Left renal pelvis (tissue), 4 donors: ENCODE results near the gene FABP7. TPM values are rescaled to one million over a fixed set of nuclear protein-coding genes. Genes with fewer than 3 reads are reported as not detected.

Experiments used
- DNase-seq, 4 donors: peaks; one replicate each; pipeline ENCODE4 v3.0.0-alpha.2; 2013; ENCODE audit warnings: low read depth in 4 of 4, low spot score in 3 of 4
- polyA plus RNA-seq, 4 donors: library from polyadenylated mRNA; unstranded; fragments of 120-200 nt; gene quantifications; one replicate each; pipeline ENCODE4 v1.2.1, GENCODE V29; 2013; ENCODE audit not compliant: insufficient read length in 4 of 4

Gene FABP7
- polyA plus RNA-seq, 4 donors, result 0.17 to 0.86 (median 0.29) TPM; not detected in 1

GRCh38 chr6:122791310-122791679 is 11.8 kb downstream of the FABP7 start:
- DNase-seq, result no peak

- DNase-seq, result no peak
Observed at GRCh38 chr6:122792766-122793165, 13.2 kb downstream of the FABP7 start.

GRCh38 chr6:122797537-122797936 is 18.0 kb downstream of the FABP7 start:
- no peak for DNase-seq

GRCh38 chr6:122798099-122798641 is 18.7 kb downstream of the FABP7 start:
- no peak for DNase-seq

GRCh38 chr6:122799140-122799745 is 19.7 kb downstream of the FABP7 start:
- no peak for DNase-seq

GRCh38 chr6:122799916-122800686 is 20.6 kb downstream of the FABP7 start:
- no peak for DNase-seq

- DNase-seq, result no peak
Observed at GRCh38 chr6:122800906-122801305, 21.4 kb downstream of the FABP7 start.

- DNase-seq, result no peak
Observed at GRCh38 chr6:122801397-122801796, 21.9 kb downstream of the FABP7 start.

- DNase-seq, result no peak
Observed at GRCh38 chr6:122803171-122803661, 23.7 kb downstream of the FABP7 start.

DNA sequence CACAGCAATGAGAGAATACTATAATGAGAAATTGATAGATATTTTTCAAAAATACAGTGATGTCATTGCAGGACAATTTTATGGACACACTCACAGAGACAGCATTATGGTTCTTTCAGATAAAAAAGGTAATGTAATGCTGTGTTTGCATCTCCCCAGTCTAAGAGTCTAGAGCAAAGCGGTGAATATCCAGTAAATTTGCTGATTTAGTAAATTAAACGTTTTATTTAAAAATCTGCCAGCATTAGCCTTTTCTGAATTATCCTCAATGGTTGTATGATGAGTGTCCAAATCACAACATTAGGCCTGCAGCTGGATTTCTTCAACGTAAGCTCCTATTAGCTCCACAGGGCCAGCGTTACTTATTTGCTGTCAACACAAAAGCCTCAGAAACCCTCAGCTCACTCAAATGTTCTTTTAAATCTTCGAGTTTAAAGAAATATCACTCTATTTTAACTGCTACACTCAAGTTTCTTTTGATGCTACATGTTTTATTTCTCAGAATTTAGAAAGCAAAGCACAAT is 25.5 kb downstream of the FABP7 start:
- DNase-seq, result no peak

GRCh38 chr6:122806291-122806690 is 26.8 kb downstream of the FABP7 start:
- no peak for DNase-seq

GRCh38 chr6:122808121-122808885 is 28.8 kb downstream of the FABP7 start:
- no peak for DNase-seq

DNA sequence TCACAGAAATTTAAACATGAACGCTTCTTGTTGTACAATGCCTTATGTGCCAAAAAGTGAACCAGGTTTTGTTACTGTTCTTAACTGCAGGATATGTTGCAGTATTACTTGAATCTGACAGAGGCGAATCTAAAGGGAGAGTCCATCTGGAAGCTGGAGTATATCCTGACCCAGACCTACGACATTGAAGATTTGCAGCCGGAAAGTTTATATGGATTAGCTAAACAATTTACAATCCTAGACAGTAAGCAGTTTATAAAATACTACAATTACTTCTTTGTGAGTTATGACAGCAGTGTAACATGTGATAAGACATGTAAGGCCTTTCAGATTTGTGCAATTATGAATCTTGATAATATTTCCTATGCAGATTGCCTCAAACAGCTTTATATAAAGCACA is 29.5 kb downstream of the FABP7 start:
- no peak for DNase-seq

GRCh38 chr6:122809691-122810090 is 30.2 kb downstream of the FABP7 start:
- no peak for DNase-seq

DNA sequence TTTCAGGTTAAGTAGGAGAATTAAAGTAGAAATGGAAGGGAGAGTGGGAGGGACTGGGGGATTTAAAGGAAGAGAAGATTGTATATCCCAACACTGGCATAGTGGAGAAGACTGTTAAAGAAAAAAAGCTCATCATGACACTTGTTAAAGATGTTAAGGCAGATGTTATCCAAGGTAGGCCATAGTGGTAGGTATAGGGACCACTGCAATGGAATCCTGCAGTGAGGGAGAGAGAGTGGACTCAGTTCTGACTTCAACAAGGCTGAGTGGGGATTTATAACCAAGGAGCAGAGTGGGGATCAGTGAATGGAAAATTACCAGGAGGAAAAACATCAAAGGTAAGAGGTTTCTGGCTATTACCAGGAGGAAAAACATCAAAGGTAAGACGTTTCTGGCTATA is 30.7 kb downstream of the FABP7 start:
- no peak for DNase-seq

DNA sequence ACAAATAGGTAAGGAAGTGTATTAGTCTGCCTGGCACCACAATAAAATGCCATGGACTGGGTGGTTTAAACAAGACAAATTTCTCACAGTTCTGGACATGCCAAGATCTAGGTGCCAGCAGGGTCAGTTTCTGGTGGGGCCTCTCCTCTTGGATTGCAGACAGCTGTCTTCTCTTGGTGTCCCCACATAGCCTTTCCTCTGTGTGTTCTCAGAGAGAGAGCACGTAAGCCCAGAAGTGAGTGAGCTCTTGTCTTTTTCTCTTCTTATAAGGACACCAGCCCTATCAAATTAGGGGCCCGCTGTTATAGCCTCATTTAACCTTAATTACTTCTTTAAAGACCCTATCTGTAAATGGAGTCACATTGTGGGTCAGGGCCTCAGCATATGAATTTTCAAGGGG is 37.8 kb downstream of the FABP7 start:
- DNase-seq, result no peak

GRCh38 chr6:122817766-122818165 is 38.2 kb downstream of the FABP7 start:
- DNase-seq, result no peak

DNA sequence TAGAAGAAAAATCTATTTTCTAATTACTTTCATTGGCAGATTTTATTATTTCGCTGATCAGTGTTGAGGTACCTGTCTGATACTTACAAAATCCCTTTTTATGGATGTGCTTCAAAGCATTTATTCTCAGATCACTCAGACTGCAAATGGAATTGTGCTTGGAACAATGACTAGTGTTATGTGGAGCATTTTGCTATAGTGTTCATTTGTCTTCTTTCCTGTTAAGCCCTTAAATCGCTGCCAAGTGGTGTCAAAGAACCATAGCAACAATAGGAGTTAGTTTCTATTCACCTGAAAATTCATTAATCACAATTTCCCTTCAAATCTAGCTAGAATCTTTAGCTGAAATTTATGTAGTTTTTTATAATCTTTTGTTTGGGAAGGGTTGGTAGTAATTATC is 39.4 kb downstream of the FABP7 start:
- DNase-seq, result no peak

GRCh38 chr6:122821095-122821494 is 41.6 kb downstream of the FABP7 start:
- DNase-seq, result no peak

DNA sequence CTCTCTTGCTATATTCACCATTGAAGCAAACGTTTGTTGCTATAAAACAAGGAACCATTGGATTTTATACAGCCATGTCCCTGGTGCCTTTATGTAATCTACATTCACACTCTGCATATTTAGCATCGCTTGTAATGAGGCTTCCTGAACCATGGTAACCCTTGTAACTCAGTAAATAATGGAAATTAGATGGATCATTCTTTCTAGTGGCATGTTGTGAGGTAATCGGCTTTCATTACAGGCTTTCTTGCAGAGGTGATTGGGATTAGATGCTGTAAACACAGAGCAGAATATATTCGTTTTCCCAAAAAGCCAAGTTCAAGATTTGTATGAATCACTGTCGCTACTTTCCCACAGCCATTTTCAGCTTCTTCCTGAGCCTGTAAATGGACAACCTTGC is 45.6 kb downstream of the FABP7 start:
- no peak for DNase-seq

GRCh38 chr6:122829456-122829855 is 49.9 kb downstream of the FABP7 start:
- DNase-seq, result no peak
